ENCODE measurements around the gene PTPN11. TPM values are rescaled to one million over a fixed set of nuclear protein-coding genes. Genes with fewer than 3 reads are reported as not detected.

The PTPN11 gene
- total and polyA plus RNA-seq, 2 experiments from 2014 or later: 87.0 to 94.7 TPM

GRCh38 chr12:112408621-112409020 lies 10.1 kb upstream of the PTPN11 start:
- peak overlapping the region; percentile 100 for H3K27ac Mint-ChIP-seq
- TF ChIP-seq POLR2AphosphoS5 (IDR thresholded peaks at IDR 0.05; ENCODE audit: low read depth) (no peak), CREB1 (CRISPR knock-in tag; IDR thresholded peaks at IDR 0.05; ENCODE audit: low read depth) (no peak), ZNF462 (CRISPR knock-in tag; IDR thresholded peaks at IDR 0.05) (no peak), REST (IDR thresholded peaks at IDR 0.05; ENCODE audit: unreplicated experiment) (no peak), STAT1 (IDR thresholded peaks at IDR 0.05; ENCODE audit: unreplicated experiment) (no peak), ZNF114 (CRISPR knock-in tag; IDR thresholded peaks at IDR 0.05) (no peak), CTCF (conservative IDR thresholded peaks at IDR 0.05; ENCODE audit: low read depth in 2 of 2) (no peak), ETS1 (IDR thresholded peaks at IDR 0.05) (no peak)
- ATAC-seq (no peak), DNase-seq (ENCODE audit: low spot score) (no peak)
- peaks cover 44% of the 10 kb centered on the region for H3K36me3 ChIP-seq (ENCODE audit: insufficient read depth)
- no peaks in the 10 kb centered on the region for H3K27me3 ChIP-seq (ENCODE audit: insufficient read depth)
- peaks cover 16% of the 10 kb centered on the region for H3K4me1 Mint-ChIP-seq
- H3K4me1 ChIP-seq (ENCODE audit: insufficient read depth): peaks cover 11% of the 10 kb centered on the region; the same call in 1 of the 2 replicates
- H3K36me3 Mint-ChIP-seq (ENCODE audit: low read depth): peaks cover 58% of the 10 kb centered on the region
- H3F3A ChIP-seq (replicated peaks; ENCODE audit: low read depth): peaks cover 53% of the 10 kb centered on the region
- peak overlapping the region; percentile 97 for H3K27ac ChIP-seq (ENCODE audit: low read depth)
- H3K4me3 Mint-ChIP-seq: peak overlapping the region; percentile 100
- peak overlapping the region; percentile 87 for H3K4me2 ChIP-seq
- no peaks in the 10 kb centered on the region; the same call in 2 of the 3 replicates for H3K9me3 Mint-ChIP-seq
- H2AFZ ChIP-seq: no peak overlapping the region
- peaks cover 17% of the 10 kb centered on the region for H3K27me3 Mint-ChIP-seq (ENCODE audit: insufficient read depth, low read depth, poor library complexity)
- no peaks in the 10 kb centered on the region for H3K9me2 ChIP-seq (ENCODE audit: insufficient read depth)
- peaks cover 28% of the 10 kb centered on the region for H3K79me2 ChIP-seq (replicated peaks; ENCODE audit: insufficient read depth)
- peaks cover 38% of the 10 kb centered on the region for H4K20me1 ChIP-seq (replicated peaks; ENCODE audit: insufficient read depth)
- peak overlapping the region; percentile 83 for H3K4me3 ChIP-seq
